Measurements from ENCODE around the gene MARCHF2.
"Not testable (repeated sequence)": the region's sequence is repeated elsewhere in the genome, so short reads cannot be mapped to it uniquely, and the experiment has no call there.

Gene MARCHF2

GRCh38 chr19:8410718-8411117 is 2.4 kb upstream of the MARCHF2 start:
- not testable (repeated sequence) for DNase-seq (ENCODE audit: low spot score)

DNA sequence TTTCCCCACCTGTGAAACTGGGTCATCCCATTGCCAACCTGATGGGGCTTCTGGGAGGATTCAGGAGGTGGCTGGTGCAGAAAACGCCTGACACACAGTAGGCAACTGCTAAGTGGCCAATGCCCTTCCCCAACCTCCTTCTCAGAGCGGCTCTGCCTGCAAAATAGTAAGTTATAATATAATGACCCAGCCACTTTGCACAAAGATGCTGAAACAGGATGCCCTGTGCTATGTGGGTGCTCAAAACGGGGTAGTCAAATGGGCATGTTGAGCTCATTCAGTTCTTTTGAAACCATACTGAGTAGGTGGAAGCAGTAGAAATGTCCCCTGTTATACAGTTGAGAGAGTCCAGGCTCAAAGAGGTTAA is 507 bp downstream of the MARCHF2 start:
- DNase-seq (ENCODE audit: low spot score): no peak

DNA sequence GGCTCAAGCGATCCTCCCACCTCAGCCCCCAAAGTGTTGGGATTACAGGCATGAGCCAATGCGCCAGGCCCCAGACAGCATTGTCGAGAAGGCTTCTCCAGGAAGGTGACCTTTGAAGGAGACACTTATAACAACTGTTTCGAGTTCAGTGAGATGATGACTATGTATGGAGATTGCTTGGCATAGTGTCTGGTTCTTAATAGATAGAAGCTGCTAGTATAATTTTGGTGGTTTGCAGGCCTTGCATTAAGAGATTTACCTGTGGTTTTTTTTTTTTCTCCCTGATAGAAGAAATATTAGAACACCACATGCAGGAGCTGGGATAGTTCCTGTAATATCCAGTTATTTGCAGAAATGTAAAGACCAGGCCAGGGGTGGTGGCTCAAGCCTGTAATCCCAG is 3.7 kb downstream of the MARCHF2 start:
- no peak for DNase-seq (ENCODE audit: low spot score)

DNA sequence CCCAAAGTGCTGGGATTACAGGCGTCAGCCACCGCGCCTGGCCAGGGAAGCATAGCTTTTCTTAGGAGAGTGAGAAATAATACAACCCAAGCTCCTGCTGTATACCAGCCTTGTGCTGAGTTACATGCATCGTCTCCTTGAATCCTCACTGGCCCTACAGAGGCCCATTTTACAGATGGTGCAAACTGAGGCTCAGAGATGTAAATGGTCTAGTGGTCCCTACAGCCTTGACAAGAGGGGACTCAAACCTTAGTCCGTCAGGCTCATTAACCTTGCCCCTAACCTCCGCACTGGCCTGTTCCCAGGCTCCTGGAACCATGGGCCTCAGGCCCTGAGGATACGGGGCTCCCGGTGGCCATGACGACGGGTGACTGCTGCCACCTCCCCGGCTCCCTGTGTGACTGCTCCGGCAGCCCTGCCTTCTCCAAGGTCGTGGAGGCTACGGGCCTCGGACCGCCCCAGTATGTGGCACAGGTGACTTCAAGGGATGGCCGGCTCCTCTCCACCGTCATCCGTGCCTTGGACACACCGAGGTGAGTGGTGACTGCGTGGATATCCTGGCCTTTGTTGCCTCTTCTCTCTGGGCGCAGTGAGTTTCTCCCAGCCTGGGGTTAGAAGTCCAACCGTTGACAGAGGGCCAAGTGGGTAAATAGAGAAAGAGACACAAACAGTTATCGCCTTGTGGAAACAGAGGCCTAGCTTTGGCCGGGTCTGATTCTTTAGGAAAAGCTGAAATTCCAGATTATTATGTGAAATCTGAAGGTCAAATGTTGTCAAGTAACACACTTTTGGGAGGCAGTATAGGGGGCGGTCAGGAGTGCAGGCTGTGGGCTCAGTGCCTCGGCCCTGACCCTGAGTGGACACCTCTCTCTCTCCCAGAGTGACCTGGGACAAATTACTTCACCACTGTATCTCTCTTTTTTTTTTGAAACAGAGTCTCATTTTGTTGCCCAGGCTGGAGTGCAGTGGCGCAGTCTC is 8.7 kb downstream of the MARCHF2 start:
- no peak for DNase-seq (ENCODE audit: low spot score)

GRCh38 chr19:8423817-8424223 is 10.7 kb downstream of the MARCHF2 start:
- peak; percentile 81 for DNase-seq (ENCODE audit: low spot score)

DNA sequence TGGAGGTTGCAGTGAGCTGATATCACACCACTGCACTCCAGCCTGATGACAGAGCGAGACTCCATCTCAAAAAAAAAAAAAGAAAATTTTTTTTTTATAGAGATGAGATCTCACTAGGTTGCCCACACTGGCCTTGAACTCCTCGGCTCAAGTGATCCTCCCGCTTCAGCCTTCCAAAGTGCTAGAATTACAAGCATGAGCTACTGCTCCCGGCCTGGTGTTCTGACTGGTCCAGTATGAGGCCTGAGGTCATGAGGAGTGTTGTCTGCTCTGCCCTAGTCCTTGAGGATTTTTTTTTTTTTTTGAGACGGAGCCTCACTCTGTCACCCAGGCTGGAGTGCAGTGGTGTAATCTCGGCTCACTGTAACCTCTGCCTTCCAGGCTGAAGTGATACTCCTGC is 12.2 kb downstream of the MARCHF2 start:
- DNase-seq (ENCODE audit: low spot score): not testable (repeated sequence)

DNA sequence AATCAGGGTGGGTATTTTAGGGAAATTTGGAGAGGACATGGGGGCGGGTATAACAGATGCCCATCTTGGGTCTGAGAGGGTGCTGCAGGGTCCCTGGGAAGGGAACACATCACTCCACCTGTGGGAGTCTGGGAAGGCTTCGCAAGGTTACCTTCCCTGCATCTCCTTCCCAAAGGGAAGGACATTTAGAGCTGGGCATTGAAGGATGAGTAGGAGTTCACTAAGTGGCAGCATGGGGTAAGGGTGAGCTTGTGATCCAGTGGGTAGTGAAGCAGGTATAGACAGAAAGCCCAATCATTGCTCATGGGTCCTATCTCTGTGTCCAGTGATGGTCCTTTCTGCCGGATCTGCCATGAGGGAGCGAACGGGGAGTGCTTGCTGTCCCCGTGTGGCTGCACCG is 13.2 kb downstream of the MARCHF2 start:
- DNase-seq (ENCODE audit: low spot score): no peak

DNA sequence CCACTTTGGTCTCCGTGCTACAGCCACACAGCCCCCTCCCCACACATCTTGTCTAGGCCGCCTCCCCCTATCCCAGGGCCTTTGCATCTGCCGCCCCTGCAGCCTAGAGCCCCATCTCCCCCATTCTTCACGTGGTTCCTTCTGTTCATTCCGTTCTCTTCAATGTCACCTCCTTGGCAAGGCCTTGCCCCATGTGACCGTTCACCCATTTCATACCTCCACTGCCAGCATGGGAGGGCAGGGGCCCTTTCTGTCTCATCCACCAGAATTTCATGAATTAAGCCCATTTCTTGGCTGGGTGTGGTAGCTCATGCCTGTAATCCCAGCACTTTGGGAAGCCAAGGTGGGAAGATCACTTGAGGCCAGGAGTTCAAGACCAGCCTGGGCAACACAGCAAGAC is 15.9 kb downstream of the MARCHF2 start:
- no peak for DNase-seq (ENCODE audit: low spot score)

GRCh38 chr19:8429826-8430225 is 16.7 kb downstream of the MARCHF2 start:
- DNase-seq (ENCODE audit: low spot score): no peak

DNA sequence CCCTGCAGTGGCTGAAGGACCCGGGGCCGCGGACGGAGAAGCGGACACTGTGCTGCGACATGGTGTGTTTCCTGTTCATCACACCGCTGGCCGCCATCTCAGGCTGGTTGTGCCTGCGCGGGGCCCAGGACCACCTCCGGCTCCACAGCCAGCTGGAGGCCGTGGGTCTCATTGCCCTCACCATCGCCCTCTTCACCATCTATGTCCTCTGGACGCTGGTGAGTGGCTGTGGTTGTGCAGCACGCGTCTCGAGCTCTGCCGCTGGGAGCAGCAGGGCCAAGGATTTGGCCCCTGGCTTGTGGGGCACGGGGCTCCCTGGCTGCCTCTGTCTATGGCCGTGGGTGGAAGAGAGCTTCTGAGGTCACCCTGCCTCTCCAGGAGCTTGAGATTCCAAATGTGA is 17.5 kb downstream of the MARCHF2 start:
- no peak for DNase-seq (ENCODE audit: low spot score)

DNA sequence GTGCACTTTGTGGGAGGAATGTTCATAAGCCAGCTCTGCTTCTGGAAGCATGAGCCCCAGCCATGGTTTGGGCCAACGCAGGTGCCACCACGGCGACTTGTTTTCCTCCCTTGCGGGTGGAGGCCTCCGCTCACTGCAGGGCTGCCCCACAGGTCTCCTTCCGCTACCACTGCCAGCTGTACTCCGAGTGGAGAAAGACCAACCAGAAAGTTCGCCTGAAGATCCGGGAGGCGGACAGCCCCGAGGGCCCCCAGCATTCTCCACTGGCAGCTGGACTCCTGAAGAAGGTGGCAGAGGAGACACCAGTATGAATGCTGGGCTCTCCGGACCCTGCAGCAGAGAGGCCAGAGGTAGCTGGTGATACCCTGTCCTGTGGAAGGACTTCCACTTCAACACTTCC is 25.1 kb downstream of the MARCHF2 start:
- no peak for DNase-seq (ENCODE audit: low spot score)

GRCh38 chr19:8441725-8442544 is 28.8 kb downstream of the MARCHF2 start:
- DNase-seq (ENCODE audit: low spot score): no peak

GRCh38 chr19:8444140-8444676 is 31.1 kb downstream of the MARCHF2 start:
- DNase-seq (ENCODE audit: low spot score): not testable (repeated sequence)

DNA sequence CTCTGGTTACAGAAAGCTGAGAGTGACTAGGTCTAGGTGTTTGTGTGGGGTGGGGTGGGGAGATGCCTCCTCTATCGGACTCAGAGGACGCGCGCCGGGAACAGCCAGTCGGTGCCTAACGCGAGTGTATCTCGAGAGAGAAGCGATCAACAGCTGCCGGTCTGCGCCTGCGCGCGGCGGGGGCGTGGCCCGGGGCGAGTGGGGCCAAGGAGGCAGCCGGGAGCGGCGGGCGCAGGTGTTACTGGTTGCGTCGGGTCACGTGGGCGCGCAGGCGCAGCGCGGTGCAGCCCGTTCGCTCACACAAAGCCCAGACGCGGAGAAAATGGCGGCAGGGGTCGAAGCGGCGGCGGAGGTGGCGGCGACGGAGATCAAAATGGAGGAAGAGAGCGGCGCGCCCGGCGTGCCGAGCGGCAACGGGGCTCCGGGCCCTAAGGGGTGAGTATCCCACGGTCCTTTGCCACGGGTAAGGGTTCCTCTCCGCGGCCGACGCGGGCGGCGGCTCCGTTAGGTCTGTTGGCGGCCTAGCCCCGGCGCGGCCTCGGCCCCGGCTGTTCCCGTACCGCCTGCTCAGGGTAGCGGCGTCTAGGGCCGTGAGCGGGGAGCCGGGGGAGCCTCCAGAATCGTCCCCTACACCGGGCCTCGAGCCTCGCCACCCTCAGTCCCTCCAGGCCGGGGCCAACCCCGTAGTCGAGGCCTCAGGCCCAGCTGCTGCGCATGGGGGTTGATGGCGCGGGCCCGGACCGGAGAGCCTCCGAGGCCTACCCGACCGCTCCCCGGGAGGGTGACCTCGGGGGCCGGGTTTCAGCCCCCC is 31.8 kb downstream of the MARCHF2 start, which contains the start of gene HNRNPM:
Gene HNRNPM, plus strand, starts transcription at position 299 of the 811 bp plus-strand sequence. Its CDS starts 24 bp downstream, at position 323.
- DNase-seq (ENCODE audit: low spot score): peak; percentile 100

- no peak for DNase-seq (ENCODE audit: low spot score)
Observed at GRCh38 chr19:8445488-8446001, 32.4 kb downstream of the MARCHF2 start.

DNA sequence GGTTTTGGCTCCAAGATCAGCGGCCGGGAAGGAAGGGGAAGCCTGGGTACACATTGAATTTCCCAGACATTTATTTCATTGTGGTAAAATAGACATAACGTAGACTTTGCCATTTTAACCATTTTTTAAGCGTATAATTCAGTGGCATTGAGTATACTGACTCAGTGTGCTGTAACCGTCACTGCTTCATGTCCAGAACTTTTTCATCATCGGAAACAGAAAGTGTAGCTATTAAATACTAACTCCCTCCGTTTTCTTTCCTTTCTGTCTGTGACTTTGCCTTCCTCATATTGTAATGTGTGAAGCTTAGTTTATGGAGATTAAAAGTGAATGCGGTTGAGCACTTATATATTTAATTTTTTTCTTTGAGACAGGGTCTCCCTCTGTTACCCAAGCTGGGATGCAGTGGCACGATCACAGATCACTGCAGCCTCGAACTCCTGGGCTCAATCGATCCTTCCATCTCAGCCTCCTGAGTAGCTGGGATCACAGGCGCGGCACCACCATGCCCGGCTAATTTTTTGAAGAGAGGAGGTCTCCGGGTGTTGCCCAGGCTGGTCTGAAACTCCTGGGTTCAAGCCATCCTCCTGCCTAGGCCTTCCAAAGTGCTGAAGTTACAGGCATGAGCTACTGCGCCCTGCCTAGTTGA is 33.1 kb downstream of the MARCHF2 start:
- DNase-seq (ENCODE audit: low spot score): no peak

DNA sequence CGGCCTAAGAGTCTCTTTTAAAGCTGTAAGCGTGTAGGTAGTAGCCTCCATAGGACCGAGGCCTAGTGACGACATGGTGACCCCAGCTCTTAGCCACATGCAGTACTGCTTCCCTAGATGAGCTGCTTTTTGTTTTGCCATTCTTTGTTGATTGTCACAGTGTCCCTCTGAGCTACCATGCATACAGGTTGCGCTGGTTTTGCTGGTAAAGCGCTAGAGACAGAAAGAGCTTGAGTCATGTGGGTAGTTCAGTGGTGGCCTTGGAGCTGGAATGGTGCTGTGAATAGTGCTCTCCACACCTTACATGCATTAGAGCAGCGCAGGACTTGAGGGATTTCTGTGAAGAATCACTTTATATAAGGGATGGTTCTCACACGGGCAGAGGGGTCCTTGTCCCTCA is 36.7 kb downstream of the MARCHF2 start:
- no peak for DNase-seq (ENCODE audit: low spot score)

- DNase-seq (ENCODE audit: low spot score): no peak
Observed at GRCh38 chr19:8451377-8451776, 38.3 kb downstream of the MARCHF2 start.

DNA sequence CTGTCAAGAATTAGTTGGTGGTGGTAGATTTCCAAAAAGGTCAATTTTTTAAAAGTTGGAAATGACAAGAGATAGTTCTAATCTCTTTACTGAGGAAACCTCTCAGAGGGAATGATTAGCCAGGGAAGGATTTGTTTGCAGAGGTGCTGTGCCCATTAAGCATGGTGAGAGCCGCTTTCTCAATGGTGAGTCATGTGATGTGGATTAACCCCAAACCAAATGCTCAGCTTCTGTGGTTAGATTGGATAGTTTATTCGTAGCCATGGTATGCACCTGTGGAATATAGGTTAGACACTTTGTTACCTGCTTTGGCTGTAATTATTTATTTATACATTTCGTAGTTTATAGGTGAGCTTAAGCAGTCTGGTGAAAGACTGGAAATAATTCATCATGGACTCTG is 38.8 kb downstream of the MARCHF2 start:
- DNase-seq (ENCODE audit: low spot score): no peak

DNA sequence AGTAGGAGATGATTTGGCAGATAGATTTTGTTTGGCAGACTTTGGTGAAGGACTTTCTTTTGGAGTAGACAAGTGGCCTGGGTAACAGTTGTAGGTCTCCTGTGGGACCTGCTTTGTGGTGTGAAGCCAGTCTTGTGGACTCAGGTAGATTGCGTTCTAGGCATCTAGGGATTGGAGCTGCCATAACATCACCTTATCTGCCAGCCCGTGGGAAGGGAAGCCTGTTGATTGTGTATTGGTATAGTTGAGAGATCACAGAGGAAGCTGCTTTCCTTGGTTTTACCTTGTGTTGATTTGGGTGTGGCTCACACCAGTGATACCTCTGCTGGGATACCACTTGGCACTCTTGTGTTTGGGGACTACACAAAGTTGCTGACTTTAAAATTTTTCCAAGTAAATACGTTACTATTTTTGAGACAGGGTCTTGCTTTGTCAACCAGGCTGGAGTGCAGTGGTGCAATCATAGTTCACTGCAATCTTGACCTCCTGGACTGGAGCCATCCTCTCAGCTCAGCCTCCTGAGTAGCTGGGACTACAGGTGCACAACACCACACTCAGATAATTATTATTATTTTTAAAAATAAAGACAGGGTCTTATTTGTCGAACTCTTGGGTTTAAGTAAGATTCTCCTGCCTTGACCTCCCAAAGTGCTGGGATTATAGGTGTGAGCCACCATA is 39.5 kb downstream of the MARCHF2 start:
- DNase-seq (ENCODE audit: low spot score): no peak

All from left forelimb (tissue), 1 donor.